ENCODE data around the gene IL2RA. TPM values are rescaled to one million over a fixed set of nuclear protein-coding genes. Genes with fewer than 3 reads are reported as not detected.

Gene IL2RA
- total and polyA plus RNA-seq, 12 donors, result 0.14 to 57.9 (median 3.1) TPM; not detected in 1

- 79 to 83% (median 82%) methylated on average over 10 to 11 of the region's 11 CpGs for WGBS, 4 donors
- intact Hi-C loops (cut with DNase I), result no loop called here
- peak in 1 of 7 donors; percentile 10 for DNase-seq
Observed at GRCh38 chr10:6036861-6037321, 25.3 kb downstream of the IL2RA start.

GRCh38 chr10:6035931-6036575, 26.1 kb downstream of the IL2RA start:
- Histone ChIP-seq H3K36me3 (replicated peaks in 1 of 2) (no peaks in the 10 kb centered on the region), H3K4me3 (no peak overlapping the region)
- WGBS, 4 donors, result 78 to 90% (median 84%) methylated on average over 13 of the region's 13 CpGs

More at GRCh38 chr10:6036861-6037321, 25.3 kb downstream of the IL2RA start:
- Histone ChIP-seq H3K4me3 (no peak overlapping the region), H3K27ac (no peak overlapping the region), H3K36me3 (replicated peaks in 1 of 2) (no peaks in the 10 kb centered on the region), H3K4me1 (replicated peaks in 1 of 2) (peaks cover 5 to 6% of the 10 kb centered on the region in 2 donors), H3K9me3 (replicated peaks in 1 of 3) (no peaks in the 10 kb centered on the region), H3K27me3 (no peaks in the 10 kb centered on the region)
- TF ChIP-seq POLR2A (IDR thresholded peaks at IDR 0.05), result no peak
- TF ChIP-seq CTCF (IDR thresholded peaks at IDR 0.05), result no peak

GRCh38 chr10:6035101-6035834, 26.9 kb downstream of the IL2RA start:
- Histone ChIP-seq H3K4me1 (replicated peaks in 1 of 2) (peaks cover 5 to 6% of the 10 kb centered on the region in 2 donors), H3K27ac (peak overlapping the region in 4 of 5 donors; percentile 35 to 65 (median 52)), H3K4me3 (no peak overlapping the region), H3K9me3 (replicated peaks in 1 of 3) (peaks cover 0 to 5% (median 0%) of the 10 kb centered on the region in 3 donors), H3K27me3 (no peaks in the 10 kb centered on the region), H3K36me3 (replicated peaks in 1 of 2) (no peaks in the 10 kb centered on the region)
- intact Hi-C loops (cut with DNase I), result no loop called here
- TF ChIP-seq POLR2A (IDR thresholded peaks at IDR 0.05) (no peak), CTCF (IDR thresholded peaks at IDR 0.05) (no peak)
- DNase-seq, result peak in 1 of 7 donors; percentile 19
- 80 to 87% (median 85%) methylated on average over 12 to 13 of the region's 13 CpGs for WGBS, 4 donors

More at GRCh38 chr10:6035931-6036575, 26.1 kb downstream of the IL2RA start:
- peak in 2 of 7 donors; percentile 13 to 39 for DNase-seq
- TF ChIP-seq CTCF (IDR thresholded peaks at IDR 0.05) (no peak), POLR2A (IDR thresholded peaks at IDR 0.05) (no peak)
- H3K27ac ChIP-seq, result no peak overlapping the region
- H3K9me3 ChIP-seq (replicated peaks in 1 of 3), result peaks cover 0 to 2% (median 0%) of the 10 kb centered on the region in 3 donors
- no peaks in the 10 kb centered on the region for H3K27me3 ChIP-seq
- intact Hi-C loops (cut with DNase I), result no loop called here
- peaks cover 5 to 6% of the 10 kb centered on the region in 2 donors for H3K4me1 ChIP-seq (replicated peaks in 1 of 2)

GRCh38 chr10:6034371-6034770, 27.8 kb downstream of the IL2RA start:
- intact Hi-C loops (cut with DNase I), result no loop called here
- Histone ChIP-seq H3K27ac (peak overlapping the region; percentile 35 to 71 (median 63)), H3K9me3 (replicated peaks in 1 of 3) (peaks cover 0 to 5% (median 0%) of the 10 kb centered on the region in 3 donors), H3K27me3 (no peaks in the 10 kb centered on the region), H3K4me1 (replicated peaks in 1 of 2) (peaks cover 5 to 6% of the 10 kb centered on the region in 2 donors), H3K36me3 (replicated peaks in 1 of 2) (no peaks in the 10 kb centered on the region), H3K4me3 (no peak overlapping the region)
- TF ChIP-seq CTCF (IDR thresholded peaks at IDR 0.05), result no peak
- TF ChIP-seq POLR2A (IDR thresholded peaks at IDR 0.05), result no peak
- DNase-seq, result no peak
- 57 to 75% (median 66%) methylated on average over 1 of the region's 1 CpG for WGBS, 4 donors
